ENCODE measurements around the gene COMMD8.

Gene COMMD8

DNA sequence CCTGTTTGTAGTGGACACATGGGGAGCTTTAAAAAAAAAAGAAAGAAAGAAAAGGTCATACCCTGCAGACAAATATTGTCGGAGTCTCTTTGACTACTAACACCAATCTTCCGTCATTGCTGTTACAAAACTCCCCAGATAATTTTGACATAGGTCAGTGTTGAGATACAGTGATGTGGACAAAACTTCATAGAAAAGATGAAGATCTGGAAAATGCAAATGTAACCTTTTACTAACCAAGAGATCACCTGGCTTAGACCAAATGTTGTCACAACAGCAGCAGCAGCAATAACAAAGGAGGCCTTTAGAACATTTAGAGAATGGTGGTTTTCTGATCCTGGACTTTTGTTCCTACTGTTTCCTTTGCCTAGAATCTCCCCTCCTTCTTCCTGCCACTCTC is 8.1 kb upstream of the COMMD8 start:
- DNase-seq (ENCODE audit: low spot score), result no peak

DNA sequence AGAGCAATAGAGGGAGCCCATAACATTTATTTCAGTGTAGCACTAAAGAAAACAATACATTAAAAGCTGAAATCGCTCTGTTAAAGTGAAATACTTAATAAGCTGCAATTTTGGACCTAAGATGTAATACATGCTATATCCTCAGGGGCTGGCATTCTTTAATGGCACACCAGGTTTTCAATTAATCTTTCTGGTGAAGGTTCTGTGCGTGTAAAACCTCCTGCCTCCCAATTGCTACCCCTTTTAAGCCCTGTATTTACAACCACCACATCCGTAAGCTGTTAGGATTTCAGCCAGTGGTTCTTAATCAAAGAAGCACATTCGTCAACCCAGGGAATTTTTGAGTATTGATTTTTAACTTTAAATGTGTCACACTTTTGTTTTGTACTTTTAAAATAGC is 7.6 kb upstream of the COMMD8 start:
- no peak for DNase-seq (ENCODE audit: low spot score)

DNA sequence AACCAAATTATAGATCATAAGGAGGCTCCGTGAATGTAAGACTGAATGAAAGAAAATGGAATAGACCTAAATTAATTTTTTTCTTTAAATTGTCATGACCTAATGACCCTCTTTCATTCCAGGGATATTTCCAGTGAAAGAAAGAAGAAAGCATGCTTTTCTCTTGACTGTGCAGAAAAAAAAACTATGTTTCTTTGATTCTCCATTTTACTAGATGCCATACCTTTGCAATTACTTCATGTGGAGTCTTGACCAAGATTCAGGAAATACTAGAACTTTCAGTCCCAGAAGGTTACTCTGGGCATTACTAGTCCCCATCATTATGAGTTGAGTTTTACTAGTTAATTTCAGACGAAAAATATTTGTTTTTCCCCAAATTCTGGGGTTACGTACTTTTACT is 6.4 kb upstream of the COMMD8 start:
- DNase-seq (ENCODE audit: low spot score), result no peak

DNA sequence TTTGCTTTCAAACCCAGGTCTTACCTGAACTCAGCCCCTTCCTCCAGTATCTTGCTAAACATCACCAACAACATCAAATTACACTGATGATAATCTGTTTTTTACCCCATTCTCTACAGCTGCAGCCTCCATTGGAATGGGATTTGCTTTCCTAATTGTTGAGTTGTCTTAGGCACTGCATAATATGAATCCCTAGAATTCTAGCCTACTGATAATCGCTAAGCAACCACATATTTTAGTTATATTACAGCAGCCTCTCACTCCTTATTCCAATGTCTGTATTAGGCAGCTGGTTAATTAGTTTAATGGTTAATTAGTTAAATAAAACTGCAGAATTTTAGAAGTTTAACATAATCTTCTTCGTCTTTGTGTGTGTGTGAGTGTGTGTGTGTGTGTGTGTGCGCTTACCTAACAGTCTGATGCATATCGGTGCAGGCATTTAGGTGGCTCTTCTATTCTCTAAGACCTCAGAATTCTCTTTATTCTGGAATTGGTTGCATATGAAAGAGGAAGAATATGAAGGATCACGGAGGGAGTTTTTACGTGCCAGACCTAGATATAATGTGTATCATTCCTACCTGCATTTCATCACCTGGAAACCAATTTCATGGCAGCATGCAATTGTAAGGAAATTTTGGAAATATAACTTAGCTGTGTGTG is 5.3 kb upstream of the COMMD8 start:
- DNase-seq (ENCODE audit: low spot score), result no peak

DNA sequence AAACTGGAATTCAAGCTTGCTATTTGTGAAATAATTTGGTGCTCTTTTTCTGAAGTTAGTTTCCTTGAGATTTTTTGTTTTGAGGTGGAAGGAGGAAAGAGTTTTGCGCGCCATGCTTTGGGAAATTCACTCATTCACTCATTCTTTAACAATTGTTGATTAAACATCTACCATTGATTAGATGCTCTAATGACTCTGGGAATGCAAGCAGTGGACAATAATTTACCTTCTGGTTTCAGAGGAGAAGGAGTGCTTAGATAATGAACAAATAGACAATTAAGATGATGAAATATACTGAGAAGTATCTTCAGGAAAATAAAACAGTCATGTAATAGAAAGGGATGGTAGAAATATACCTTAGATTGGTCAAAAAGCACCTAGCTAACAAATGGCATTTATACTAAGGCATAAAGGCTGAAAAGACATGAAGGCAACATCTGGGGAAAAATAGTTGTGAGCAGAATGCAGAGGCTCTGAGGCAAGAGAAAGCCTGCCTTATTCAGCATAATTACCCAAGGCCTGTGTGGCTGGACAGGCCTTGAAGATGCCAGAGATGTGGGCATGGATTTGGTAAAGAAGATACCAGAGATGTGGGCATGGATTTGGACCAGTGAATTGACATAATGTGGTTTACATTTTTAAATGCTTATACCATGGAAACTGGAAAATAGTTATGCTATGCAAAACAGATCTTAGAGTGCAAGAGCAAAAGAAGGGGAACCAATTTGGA is 2.7 kb upstream of the COMMD8 start:
- DNase-seq (ENCODE audit: low spot score), result no peak

DNA sequence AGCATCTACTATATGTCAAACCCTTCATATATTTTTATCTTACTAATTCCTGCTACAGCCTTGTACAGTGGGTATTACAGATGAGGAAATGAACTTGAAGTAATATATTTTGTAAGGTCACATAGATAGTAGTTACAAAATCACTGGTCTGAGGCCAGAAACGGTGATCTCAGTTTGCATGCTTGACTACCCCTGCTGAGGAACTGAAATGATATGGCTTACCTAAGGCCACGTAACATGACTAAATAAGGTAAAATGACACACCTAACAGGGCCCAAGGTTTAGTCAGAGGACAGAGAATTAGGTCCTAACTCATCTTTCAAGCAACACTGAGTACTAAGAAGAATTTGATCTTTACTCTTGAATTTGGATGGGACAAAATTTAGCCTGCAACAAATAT is 1.5 kb upstream of the COMMD8 start:
- DNase-seq (ENCODE audit: low spot score), result peak; percentile 34

DNA sequence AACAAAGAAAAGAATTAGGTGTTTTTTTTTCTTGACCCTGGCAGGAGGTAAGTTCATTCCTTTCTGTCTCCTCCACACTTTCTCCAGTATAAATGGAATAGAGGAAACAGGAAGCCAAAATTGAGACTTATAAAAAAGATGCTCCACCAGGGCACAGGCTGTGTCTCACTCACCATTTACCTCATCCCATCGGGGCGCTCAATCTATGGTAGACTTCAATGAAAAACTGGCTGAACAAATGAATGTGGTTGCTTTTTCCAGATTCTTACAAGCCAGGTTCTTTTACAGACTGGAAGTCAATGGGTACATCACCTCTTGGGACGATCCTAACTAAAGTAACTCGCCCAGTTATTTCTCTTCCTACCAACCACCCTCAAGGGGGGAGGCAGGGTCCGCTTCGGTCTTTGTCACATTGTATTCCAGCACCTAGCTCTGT is 685 bp downstream of the COMMD8 start:
- peak; percentile 21 for DNase-seq (ENCODE audit: low spot score)

DNA sequence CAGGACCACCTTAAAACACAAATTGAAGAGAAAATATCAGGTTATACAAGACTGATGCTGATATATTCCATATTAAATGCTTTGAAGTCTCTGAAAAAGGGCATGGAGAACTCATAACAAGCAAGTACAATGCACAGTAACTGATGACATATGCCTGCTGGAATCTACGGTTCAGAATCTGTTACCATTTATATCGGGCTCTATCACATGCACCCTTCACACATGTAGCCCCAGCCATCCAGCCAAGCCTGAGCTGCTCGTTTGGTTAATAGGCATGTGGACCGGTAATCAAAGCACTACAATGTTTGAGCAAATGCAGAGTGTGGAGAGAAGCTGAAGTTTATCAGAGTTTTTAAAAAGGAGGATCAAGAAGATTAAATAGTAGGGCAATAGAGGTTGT is 11.8 kb downstream of the COMMD8 start:
- DNase-seq (ENCODE audit: low spot score), result no peak

DNA sequence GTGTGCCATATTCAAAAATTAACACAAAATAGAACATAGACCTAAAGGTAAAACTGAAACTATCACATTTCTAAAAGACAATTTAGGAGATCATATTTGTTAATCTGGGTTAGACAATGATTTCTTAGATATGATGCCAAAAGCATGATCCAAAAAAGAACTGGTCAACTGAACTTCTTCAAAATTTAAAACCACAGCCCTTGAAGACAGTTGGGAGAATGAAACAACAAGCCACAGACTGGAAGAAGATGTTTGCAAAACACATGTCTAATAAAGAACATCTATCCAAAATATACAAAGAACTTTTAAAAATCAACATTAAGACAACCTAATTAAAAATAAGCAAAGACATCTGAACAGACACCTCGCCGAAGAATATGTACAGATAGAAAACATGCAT is 19.5 kb downstream of the COMMD8 start:
- no peak for DNase-seq (ENCODE audit: low spot score)

DNA sequence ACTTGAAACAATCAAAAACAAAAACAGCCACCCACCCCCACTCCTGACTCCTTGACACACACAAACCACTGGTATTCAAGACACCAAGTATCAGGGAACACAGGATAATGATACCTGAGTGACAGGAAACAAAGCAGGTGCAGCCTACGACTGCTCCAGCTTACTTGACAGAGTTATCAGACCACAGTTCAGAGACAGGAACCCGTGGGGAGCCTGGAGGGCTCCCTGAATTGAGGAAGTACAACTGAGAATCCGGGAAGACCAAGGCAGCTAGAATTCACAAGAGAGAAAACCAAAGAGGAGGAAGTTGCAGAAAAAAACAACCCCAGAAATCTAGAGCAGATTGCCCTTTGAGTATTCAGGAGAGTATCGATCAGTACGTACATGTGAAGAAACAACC is 20.5 kb downstream of the COMMD8 start:
- peak; percentile 5 for DNase-seq (ENCODE audit: low spot score)

DNA sequence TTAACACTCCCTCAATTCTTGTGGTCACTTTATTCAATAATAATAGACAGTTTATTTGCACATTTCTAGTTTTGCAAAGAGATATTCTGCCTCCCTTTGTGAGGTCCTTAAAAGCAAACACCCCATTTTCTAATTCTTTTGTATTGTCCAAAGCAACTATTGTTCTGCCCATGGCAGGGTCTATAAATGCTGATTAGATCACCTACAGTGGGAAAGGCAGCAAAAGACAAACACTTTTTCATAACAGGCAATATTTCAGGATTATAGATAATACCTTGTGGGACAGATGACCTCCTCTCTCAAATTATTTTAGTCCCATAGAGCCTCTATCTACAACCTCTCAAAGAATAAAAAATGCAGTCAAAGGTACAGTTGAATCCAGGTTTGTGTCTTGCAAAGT is 28.6 kb downstream of the COMMD8 start:
- DNase-seq (ENCODE audit: low spot score), result no peak

DNA sequence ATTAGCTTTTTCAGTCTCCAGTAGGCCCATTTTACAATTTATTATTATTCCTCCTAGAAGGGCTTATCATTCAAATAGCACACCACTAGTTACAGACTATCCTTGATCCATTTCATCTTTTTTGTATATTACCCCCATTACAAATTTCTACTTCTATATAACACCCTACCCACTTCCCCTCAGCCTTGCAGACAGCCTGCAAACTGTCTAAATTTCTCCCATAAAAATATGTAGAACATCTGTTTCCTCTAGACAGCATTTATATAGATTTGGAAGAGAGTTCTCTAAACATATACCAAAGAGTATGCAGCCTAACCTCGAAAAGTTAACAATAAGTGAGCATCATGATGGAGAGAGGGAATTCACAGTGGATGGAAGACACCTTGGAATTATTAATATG is 30.8 kb downstream of the COMMD8 start:
- DNase-seq (ENCODE audit: low spot score), result no peak

DNA sequence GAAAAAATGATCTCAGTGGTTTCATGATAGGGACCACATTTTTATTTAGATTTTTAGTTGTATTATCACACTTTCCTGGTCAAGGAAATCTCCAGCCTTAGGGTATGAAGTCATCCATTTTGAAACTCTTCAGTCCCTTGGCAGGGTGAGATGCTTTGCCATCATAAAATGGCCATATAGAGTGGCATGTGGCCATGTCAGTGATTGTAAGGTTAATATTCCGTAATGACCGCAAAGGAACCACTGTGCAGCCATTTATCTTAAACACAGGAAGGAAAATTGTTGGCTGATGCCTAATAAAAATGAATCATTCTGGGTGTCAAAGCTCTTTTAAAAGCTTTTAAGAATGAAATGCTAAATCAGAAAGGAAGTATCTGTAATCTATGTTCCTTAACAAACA is 35.6 kb downstream of the COMMD8 start:
- DNase-seq (ENCODE audit: low spot score), result no peak

DNA sequence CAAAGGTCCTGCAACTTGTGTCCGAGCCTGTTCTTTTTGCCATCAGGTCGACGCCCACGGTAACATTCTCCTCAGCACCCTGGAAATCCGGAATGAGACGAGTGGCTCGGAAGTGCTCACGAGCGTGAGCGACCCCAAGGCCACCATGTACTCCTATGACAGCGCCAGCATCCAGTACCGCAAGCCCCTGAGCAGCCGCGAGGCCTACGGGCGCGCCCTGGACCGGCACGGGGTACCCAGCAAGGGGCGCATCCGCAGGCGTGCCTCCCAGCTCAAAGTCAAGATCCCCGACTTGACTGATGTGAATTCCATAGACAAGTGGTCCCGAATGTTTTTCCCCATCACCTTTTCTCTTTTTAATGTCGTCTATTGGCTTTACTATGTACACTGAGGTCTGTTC is 37.9 kb downstream of the COMMD8 start:
- DNase-seq (ENCODE audit: low spot score), result no peak

DNA sequence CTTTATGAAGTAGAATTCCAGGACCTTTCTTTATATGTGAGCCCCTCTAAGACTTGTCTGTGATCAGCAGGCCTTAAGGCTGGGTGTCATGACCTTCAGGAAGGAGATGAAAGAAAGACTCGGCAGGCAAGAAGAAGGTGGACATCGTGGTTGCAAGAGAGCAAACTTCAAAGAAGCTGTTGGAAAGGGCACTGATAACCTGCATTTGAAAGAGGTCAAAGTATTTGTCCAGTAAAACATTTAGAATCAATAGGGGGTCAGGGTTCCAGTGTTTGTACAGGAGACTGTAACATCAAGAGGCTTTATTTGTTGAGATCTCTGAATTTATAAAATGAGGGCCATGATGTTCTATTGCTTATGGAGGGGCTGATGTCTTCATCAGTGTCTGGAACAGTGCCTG is 44.2 kb downstream of the COMMD8 start:
- no peak for DNase-seq (ENCODE audit: low spot score)

DNA sequence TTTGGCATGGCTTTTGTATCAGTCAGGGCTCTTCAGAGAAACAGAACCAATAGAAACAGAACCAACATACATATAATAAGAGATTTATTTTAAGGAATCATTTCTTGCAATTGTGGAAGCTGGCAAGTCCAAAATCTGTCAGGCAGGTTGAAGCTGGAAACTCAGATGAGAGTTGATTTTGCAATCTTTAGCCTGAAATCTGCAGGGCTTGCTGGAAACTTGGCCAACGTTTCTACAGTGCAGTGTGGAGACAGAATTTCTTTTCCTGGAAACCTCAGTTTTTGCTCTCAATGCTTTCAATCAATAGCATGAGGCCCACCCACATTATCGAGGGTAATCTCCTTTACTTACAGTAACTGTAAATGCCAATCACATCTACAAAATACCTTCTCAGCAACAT is 45.4 kb downstream of the COMMD8 start:
- DNase-seq (ENCODE audit: low spot score), result no peak

DNA sequence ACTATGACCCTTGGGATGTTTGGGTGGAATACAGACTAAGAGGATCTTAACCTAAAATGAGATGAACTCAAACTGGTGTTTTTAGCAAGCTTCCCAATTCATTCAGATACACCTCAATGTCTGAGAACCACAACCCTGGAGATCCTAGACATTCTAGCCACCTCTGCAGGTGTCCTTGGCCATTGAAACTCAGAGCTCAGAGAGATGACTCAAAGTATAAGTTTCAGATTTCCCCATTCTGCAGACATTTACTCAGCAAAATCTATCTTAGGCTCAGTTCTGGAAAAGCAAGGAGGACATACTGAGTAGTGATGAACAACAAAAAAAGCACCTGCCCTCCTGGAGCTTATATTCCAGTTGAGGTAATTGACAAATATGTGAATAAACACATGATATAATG is 47.8 kb downstream of the COMMD8 start:
- DNase-seq (ENCODE audit: low spot score), result no peak

DNA sequence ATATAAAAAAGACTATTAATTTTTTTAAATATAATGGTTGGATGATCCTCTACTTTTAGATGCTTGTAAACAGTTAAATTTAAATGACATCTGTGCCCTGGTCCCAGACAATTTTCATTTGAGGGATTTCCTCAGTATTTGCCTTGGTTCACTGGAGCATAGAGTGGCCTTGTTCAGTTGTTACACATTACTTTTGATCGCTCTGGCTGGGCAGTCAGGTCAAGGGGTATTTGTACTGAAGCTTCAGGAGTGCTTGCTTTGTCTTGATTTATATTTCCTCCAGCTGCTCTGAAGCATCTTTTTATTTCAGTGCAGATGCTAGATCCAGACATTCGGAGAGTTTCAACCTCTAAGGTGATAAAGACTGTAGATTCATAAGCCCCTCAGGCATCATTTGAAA is 50.0 kb downstream of the COMMD8 start:
- DNase-seq (ENCODE audit: low spot score), result peak; percentile 24

DNA sequence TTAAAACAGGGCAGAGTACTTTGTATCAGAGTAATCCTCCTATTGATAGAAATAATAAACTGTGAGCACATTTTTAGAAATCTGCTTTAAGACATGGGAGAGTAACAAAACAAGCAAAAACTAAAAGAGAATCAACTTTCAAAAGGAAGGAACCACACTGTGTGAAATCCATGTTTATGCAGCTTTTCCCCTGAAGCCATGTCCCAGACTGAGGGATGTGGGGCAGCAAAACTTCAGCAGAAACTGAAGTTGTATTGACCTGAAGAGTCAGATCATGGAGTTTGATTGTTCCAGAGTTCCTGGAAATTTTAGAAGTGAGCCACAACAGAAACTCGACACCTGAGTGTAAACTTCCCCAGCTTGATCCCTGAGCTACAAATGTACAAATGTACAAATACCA is 53.2 kb downstream of the COMMD8 start:
- DNase-seq (ENCODE audit: low spot score), result no peak

DNA sequence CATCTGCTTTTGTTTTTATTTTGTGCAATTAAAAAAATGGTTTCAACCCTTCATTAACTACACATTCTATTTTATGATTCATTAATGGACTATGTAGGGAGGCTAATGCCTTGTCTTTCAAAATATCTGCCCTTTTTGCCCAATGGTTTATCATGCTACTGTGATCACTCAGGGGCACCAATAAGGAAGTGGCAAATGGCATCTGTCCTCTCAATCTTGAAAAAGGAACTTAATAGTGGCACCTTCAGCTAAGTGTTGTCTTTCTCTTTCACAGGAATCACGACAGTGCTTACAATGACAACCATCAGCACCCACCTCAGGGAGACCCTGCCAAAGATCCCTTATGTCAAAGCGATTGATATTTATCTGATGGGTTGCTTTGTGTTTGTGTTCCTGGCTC is 57.1 kb downstream of the COMMD8 start:
- no peak for DNase-seq (ENCODE audit: low spot score)
